Measurements from ENCODE around the gene ADAM10.
"Not testable (repeated sequence)": the region's sequence is repeated elsewhere in the genome, so short reads cannot be mapped to it uniquely, and the experiment has no call there.

The ADAM10 gene

DNA sequence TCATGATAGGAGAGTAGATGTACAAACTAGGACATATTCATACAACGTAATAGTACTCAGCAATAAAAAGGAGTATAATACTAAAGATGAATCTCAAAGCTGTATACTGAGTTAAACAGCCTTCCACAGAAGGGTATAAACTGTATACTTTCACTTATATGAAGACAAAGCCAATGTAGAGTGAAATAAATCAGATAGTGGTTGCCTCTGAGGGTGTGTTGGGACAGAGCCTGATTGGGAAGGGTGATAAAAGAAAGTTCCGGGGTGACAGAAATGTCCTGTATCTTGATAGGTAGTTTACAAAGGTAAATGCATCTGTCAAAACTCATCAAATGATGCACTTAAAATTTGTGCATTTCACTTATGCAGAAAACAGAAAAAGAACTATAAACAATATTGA lies 122.5 kb downstream of the ADAM10 start:
- DNase-seq (ENCODE audit: extremely low spot score, insufficient read length, low read depth), result no peak
- FAIRE-seq, result no peak

DNA sequence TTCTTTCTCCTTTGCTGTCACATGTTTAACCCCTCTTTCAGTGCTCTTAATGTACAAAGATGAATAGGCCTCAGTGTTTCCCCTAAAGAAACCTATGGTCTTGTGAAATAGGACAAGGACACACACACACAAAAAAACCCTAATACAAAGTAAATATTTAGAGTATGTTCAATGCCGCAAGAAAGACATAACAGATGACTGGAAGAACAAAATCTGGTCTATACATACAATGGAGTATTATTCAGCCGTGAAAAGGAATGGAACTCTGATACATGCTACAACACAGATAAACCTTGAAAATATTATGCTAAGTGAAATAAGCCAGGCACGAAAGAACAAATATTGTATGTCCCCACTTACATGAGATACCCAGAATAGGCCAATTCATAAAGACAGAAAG lies 123.1 kb downstream of the ADAM10 start:
- DNase-seq (ENCODE audit: extremely low spot score, insufficient read length, low read depth) (no peak), FAIRE-seq (no peak)

DNA sequence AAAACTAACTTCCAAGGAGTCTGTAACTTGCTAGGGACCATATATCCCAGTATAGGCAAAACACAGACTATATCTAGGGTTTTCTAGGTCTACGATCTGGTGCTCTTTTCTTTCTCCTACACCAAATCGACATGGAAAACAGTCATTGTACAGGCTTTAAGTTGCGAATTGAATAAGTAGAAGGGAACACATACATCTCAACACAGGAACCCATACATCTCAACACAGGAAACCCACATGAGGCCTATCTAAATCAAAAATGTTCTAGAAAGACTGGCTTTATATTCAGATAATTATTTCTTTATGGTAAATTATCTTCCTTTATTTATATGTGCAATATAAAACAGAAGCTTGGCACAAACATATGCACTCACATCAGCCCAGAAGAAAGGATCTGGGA lies 126.6 kb downstream of the ADAM10 start:
- no peak for FAIRE-seq
- no peak for DNase-seq (ENCODE audit: extremely low spot score, insufficient read length, low read depth)

DNA sequence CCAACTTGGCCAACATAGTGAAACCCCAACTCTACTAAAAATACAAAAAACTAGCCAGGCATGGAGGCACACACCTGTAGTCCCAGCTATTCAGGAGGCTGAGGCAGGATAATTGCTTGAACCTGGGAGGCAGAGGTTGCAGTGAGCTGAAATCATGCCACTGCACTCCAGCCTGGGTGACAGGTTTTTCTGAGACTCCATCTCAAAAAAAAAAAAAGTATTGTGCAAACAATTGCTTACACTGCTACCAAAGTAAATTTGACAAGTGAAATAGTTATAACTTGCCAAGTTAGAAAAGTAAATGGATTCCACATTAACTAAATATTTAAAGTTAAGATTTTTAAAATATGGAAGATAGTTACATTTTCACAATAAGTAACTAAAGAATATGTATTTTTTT lies 129.2 kb downstream of the ADAM10 start:
- not testable (repeated sequence) for DNase-seq (ENCODE audit: extremely low spot score, insufficient read length, low read depth); FAIRE-seq

DNA sequence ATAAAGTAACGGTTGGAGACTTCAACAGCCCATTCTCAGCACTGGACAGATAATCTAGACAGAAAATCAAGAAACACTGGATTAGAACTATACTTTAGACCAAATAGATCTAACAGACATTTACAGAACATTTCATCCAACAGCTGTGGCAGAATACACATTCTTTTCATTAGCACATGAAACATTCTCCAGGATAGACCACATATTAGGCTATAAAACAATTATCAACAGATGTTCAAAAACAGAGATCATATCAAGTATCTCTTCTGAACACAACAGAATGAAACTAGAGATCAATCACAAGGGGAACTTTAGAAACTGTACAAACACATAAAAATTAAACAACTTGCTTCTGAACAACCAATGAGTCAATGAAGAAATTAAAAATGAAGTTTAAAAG lies 133.3 kb downstream of the ADAM10 start:
- FAIRE-seq (no peak), DNase-seq (ENCODE audit: extremely low spot score, insufficient read length, low read depth) (no peak)

DNA sequence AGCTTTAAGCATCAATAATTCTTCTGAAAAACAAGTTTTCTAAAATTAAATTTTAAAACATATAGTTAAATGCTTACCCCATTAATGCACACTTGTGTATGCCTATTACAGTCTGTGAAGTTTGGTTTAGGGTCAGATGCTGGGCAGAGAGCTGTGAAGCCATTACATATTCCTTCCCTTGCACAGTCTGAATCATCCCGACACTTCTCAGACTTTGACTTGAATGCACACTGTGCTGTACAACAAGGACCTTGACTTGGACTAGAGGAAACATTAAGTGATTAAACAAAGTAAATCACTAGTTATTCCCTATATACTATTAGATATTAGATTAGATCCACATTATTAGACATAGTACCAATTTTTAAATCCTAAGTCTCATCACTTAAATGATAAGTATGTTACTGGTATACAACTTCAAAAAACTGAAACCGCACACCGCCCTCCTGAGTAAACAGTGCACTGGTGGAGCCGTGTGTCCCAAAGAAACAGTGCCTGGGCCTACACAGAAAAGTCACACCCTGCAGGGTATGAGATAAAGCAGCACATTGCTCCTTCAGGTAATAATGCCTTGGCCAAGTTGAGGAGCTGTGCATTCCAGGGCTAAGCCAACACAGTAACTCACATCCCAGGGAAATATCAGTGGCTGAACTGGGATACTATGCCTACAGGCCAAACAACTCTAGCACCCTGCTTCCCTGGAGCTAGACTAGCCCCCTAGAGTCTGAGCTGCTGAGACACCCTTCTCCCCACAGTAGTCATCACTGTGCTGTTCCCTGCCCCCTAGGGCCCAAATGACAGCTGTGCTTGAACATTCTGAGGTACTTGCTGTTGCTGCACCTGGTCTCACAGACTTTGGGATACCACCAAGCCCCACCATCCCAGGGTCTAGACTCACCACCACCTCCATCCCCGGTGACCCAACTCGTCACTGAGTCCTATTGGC lies 137.5 kb downstream of the ADAM10 start:
- no peak for DNase-seq (ENCODE audit: extremely low spot score, insufficient read length, low read depth)
- no peak for FAIRE-seq

DNA sequence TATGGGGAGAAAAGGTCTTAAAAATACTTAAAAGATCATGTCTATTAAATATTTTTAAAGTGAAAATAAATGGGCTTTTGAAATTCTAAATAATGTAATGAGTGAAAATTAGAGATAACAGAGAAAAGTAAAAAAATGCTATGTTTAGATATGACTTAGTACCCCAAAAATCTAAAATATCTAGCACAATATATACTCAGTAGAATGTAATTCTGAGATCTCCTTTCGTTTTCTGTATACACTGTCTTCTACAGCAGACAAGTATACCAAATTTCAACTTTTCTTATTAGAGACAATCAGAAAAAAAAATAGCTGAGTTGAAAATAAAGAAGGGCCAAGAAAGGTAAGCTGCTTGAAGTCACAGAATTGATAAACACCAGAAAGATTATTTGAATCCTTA lies 140.8 kb downstream of the ADAM10 start:
- no peak for FAIRE-seq
- no peak for DNase-seq (ENCODE audit: extremely low spot score, insufficient read length, low read depth)

DNA sequence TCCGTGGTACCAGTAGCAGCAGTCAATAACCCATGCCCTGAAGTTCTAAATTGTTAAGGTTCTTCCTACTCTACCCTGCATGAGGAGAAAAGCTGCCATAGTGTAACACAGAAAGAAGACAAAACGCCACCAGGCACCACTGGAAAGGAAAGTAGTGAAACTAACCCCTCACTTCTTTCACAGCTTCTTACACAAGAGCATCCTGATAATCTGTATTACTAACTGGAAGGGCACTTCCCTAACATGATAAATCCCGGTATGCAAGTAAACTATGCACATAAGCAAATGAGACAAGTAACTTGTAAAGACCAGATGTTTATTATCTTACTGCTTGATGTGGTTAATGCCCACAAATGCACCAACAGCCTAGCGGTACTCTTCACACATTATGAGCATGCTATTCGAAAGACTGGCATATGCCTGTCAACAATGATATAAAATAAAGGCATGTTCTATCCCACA lies 141.3 kb downstream of the ADAM10 start:
- FAIRE-seq (no peak), DNase-seq (ENCODE audit: extremely low spot score, insufficient read length, low read depth) (no peak)

DNA sequence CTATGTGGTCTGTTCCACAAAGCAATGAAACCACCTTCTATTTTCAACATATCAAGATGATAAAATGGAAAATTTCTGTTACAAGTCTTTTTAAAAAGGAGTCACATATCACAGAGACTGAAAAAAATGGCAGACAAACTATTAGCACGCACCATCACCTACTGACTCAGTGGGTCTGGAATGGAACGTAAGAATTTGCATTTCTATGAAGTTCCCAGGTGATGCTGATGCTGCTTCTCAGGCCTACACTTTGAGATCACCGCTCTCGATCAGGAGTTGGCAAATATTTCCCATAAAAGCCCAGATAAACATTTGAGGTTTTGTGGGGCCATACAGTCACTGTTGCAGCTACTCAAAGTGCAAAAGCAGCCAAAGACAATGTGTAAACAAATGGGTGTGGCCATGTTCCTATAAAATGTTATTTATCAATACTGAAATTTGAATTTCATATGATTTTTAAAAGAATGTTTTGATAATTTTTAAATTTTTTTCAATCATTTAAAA lies 142.9 kb downstream of the ADAM10 start:
- no peak for DNase-seq (ENCODE audit: extremely low spot score, insufficient read length, low read depth)
- FAIRE-seq, result no peak

DNA sequence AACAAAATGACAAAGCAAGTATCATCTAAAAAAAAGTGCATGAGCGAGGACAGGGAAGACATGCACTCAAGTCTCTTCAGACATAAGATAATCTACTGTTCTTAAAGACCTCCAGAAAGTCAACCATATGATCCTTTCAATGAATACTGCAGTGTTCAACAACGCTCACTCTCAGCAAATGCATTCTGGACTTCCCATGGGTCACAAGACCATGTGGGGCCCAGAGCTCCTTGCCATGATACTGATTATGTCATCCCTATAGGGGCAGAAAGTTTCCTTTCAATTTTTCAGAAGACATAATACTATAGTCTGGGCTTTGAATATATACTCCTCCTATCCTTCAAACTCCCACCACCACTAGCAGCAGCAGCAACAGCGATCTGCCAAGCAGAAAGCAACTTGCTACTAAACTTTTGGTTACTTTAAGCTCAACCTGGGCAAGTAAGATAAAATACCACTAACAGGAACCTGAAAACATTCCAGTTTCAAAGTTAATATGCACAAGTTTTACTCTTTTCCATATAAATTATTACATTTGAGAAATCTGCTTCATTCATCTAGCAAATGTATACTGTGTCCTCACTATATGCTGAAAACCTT lies 143.5 kb downstream of the ADAM10 start:
- FAIRE-seq (no peak), DNase-seq (ENCODE audit: extremely low spot score, insufficient read length, low read depth) (no peak)

DNA sequence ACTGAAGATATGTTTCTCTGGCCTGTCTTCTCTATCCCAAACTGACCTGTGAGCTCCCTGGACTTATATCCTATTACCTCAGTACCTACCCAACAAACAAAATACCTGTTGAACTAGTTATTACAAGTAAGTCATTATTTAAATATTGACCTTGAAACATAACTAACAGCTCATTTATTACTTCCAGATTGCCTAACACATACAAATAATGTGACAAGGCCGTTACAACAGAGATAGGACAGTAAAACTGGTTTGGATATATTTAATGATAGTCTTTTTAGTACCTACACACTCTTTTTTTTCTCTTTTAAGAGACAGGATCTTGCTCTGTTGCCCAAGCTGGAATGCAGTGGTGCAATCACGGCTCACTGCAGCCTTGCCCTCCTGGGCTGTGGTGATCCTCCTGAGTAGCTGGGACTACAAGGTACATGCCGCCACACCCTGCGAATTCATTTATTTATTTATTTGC lies 145.0 kb downstream of the ADAM10 start:
- DNase-seq (ENCODE audit: extremely low spot score, insufficient read length, low read depth) (no peak), FAIRE-seq (no peak)

DNA sequence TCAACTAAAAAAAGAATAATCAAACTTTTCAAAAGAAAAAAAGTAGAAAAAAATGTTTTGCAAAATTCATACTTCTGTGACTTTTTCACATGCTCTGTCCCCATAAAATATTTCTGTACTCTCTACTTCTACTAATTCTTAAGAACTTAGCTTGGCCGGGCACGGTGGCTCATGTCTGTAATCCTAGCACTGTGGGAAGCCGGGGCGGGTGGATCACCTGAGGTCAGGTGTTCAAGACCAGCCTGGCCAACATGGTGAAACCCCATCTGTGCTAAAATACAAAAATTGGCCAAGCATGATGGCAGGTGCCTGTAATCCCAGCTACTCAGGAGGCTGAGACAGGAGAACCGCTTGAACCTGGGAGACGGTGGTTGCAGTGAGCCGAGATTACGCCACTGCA lies 145.6 kb downstream of the ADAM10 start:
- FAIRE-seq; DNase-seq (ENCODE audit: extremely low spot score, insufficient read length, low read depth): not testable (repeated sequence)

DNA sequence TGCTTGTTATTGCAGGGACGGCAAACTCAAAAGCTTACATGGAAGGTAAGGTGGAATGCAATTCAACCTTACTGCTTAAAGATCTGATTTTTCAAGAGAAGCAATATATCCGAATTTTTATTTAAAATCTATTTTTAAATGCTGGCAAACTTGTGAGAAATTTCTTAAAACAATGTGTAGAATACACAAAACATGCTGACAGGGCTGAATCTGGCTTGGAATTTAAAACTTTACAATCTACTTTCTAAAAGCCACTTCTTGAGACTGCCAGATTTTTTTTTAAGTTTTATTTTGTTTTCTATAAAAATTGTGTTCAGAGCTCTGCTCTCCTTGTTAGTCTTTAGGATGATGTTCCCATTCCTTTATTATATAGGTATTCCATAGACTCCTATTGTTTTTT lies 146.7 kb downstream of the ADAM10 start:
- FAIRE-seq, result no peak
- DNase-seq (ENCODE audit: extremely low spot score, insufficient read length, low read depth), result no peak

DNA sequence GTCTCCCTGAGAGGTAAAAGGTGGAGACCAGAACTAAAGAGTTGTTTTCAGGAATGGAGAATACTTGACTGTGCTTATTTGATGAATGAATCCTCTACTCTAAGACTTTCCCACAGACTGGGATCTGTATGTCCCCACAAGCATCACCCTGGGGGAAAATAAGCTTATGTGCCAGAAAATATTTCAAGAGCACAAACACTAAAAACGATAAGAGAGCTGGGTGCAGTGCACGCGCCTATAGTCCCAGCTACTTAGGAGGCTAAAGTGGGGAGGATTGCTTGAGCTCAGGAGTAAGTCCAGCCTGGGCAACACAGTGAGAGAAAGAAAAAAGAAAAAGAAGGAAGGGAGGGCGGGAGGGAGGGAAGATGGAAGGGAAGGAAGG lies 150.7 kb downstream of the ADAM10 start:
- FAIRE-seq, result no peak

DNA sequence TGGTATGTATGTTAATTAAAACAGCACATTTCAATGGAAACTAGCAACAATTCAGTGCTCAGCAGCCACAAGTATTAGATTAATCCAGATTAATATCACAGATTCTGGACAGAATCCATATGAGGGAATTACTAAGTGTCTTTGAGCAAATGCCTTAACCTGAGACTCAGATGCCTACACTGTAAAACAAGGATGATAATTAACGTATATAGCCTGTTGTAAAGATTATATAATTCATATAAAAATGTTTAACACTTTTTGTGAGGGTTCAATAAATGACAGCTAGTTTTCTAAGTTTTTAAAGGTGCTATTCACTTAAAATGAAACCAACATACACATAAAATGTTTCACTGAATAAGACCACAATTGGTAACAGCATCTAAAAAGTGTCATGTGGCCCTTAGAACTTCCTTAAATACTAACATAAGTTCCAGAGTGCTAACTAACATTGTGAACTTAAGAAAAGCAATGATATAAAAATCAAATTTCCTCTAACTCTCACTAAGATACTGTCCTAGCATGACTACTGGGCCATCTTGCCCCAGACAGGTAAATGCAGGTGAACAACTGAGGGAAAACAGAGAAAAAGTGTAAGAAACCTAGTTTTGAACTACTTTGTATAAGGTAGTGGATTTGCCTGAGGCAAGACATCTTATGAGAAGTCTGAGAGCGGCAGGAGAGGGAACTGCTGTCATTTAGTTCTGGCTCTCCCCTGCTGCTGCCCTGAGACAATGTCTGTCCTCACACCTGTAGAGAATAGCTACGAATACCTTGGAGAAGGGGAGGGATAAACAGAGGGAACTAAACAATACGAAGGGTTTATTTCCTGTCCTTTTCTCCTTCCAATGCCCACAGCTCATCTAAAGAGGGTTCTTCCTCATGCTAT lies 151.3 kb downstream of the ADAM10 start:
- peak; percentile 21 for FAIRE-seq

More for the DNA sequence above, 150.7 kb downstream of the ADAM10 start:
- no peak for DNase-seq (ENCODE audit: extremely low spot score, insufficient read length, low read depth)

DNA sequence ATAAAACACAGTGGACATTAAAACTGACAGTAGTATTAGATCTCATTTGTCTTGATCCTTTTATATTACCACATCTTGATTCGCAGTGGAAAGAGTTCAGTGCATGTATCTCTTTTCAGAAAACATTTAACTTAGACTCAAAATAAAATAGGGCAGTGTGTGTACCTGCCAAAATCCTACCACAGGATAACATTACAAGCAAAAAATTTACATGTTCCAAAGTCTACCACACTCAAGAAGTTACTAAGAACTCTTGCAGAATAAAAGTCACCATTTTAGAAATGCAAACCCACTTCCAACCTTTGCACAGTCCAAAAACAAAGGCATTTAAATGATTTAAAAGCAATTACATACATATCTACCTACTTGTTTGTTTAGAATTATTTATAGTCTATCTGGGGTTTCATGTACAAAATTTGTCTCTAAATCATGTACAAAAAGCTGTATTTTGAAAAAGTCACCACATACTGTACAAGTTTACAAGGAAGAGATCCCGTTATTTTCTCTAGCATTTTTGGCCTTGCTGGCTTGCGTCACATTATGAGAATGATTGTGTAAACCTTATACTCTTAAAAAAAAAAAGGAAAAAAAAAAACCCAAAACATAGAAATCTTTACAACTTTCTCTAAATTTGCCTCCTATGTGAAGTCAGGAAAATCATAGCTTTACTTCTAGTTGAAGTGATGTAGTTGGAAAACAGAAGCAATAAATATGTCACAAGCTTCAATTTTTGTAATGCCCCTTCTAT lies 153.8 kb downstream of the ADAM10 start:
- FAIRE-seq, result no peak
- no peak for DNase-seq (ENCODE audit: extremely low spot score, insufficient read length, low read depth)

More for the DNA sequence above, 151.3 kb downstream of the ADAM10 start:
- DNase-seq (ENCODE audit: extremely low spot score, insufficient read length, low read depth), result no peak

DNA sequence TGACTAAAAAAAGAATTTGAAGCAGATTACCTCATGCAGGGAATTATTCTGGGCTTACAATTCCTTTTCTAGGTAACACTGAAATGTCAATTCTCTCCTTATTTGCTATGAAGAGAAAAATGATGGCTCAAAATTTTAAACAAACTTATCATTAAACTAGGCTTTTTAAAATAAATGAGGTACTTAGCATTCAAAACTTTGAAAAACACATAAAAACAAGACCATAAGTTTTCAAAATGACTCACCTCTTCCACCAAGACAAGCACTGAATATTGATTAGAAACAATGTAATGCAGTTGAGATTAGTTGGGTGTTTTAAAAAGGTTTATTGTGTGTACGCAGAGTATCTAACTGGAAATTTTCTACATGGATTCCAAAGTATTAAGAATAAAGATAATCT lies 154.6 kb downstream of the ADAM10 start:
- no peak for DNase-seq (ENCODE audit: extremely low spot score, insufficient read length, low read depth)
- peak; percentile 31 for FAIRE-seq

DNA sequence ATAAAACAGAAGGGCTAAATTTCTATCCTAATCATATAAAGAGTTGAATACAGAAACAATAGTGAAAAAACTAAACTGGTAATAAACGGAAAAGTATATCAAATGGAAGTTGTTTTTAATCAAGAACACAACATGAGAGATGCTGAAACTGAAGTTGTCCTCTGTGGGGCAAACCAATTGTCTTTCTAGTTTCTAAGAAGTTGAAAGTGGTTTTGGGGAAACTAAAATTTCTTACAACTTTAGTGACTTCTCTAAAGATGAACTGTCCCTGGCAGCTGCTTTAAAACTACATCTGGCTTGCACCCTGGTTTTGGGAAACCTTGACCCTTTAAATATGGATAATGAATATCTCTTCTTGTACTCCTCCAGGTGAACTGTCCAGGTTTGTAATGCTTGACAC lies 155.6 kb downstream of the ADAM10 start:
- FAIRE-seq, result peak; percentile 12
- no peak for DNase-seq (ENCODE audit: extremely low spot score, insufficient read length, low read depth)

DNA sequence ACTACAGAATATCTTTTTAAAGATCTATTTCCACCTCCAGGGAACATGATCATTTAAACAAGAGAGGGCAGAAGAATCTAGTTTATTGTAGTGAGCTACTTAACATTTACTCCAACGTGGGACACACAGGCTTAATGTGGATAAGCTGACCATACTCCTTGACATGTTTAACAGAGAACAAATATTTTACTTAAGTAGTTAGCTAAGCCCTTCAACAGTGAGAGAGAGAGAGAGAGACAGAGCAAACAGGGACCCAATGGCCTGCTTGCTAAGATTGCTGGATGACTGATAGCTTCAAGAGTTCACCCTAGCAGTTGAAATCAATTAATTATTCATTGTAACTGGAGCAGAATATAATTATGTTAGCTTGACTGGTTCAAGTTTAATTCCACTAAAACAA lies 158.6 kb downstream of the ADAM10 start:
- DNase-seq (ENCODE audit: extremely low spot score, insufficient read length, low read depth), result no peak
- peak; percentile 15 for FAIRE-seq
